ENCODE measurements around the gene TES. TPM values are rescaled to one million over a fixed set of nuclear protein-coding genes. Genes with fewer than 3 reads are reported as not detected.

The TES gene
- total RNA-seq, 2 donors from 2014 or later, result 18.0 to 23.3 TPM

DNA sequence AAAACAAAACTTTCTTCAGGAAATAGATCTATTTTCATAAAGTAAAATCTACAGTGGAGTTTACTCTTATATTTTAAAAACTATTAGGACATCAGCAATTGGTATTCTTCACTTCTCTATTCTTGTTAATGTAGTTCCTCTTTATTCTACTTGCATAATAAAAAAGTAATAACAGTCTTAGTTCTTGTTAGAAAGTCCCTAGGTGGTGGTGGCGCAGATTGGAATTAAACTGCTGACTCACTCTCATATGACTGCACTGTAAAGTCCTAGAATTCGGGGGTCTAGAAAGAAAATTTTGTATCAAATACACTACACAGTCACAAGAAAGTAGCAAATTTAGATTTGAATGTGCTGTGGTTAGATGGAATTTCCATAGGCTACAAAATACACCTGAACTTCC, 44.6 kb upstream of the TES start:
- TF ChIP-seq, protein P1, sequence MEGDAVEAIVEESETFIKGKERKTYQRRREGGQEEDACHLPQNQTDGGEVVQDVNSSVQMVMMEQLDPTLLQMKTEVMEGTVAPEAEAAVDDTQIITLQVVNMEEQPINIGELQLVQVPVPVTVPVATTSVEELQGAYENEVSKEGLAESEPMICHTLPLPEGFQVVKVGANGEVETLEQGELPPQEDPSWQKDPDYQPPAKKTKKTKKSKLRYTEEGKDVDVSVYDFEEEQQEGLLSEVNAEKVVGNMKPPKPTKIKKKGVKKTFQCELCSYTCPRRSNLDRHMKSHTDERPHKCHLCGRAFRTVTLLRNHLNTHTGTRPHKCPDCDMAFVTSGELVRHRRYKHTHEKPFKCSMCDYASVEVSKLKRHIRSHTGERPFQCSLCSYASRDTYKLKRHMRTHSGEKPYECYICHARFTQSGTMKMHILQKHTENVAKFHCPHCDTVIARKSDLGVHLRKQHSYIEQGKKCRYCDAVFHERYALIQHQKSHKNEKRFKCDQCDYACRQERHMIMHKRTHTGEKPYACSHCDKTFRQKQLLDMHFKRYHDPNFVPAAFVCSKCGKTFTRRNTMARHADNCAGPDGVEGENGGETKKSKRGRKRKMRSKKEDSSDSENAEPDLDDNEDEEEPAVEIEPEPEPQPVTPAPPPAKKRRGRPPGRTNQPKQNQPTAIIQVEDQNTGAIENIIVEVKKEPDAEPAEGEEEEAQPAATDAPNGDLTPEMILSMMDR (IDR thresholded peaks at IDR 0.05), result no peak
- H3K4me1 ChIP-seq, result no peaks in the 10 kb centered on the region
- no peaks in the 10 kb centered on the region for H3K36me3 ChIP-seq
- H3K27ac ChIP-seq, result no peak overlapping the region
- no peak overlapping the region for H3K4me3 ChIP-seq
- no peak for DNase-seq (ENCODE audit: low spot score)
- no peaks in the 10 kb centered on the region for H3K9me3 ChIP-seq
- no peaks in the 10 kb centered on the region for H3K27me3 ChIP-seq

DNA sequence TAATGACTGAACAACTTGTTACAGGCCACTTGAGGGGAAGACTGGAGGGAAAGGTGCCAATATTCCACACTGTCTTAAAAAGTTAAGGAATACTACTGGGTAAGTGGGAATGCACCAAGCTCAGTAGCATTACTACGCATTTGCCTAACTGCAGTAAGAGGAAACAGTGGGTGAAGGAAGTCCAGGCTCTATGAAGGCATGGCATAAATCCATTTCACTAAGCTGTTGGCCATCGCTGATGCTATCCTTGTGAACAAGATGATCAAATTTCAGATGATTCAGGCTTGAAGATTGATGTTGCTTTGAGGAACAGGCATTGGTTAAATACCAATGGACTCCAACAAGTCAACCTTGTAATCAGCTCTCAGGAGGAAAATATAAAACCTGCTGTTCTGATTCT, 44.2 kb upstream of the TES start:
- H3K9me3 ChIP-seq, result no peaks in the 10 kb centered on the region
- TF ChIP-seq, protein P1 (IDR thresholded peaks at IDR 0.05), result no peak
- H3K36me3 ChIP-seq, result no peaks in the 10 kb centered on the region
- H3K4me1 ChIP-seq, result no peaks in the 10 kb centered on the region
- no peaks in the 10 kb centered on the region for H3K27me3 ChIP-seq
- no peak overlapping the region for H3K4me3 ChIP-seq
- no peak for DNase-seq (ENCODE audit: low spot score)
- H3K27ac ChIP-seq, result no peak overlapping the region

DNA sequence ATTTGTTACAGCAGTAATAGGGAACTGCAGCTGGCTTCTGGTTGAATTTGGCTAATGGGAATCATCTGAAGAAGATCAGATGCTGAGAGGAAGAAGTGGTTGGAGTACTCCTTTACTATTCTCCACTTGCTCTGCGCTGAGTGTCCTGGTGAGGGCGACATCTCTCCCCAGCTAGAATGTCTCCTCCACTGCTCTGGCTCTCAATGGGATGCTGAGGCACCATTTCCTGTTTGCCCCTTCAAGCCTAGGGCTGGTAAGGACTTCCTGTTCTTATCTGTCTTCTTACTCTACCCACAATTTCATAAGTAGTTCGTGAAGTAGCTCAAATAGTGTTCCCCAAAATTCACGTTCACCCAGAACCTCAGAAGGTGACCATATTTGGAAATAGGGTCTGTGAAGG, 43.2 kb upstream of the TES start:
- Histone ChIP-seq H3K4me3 (no peak overlapping the region), H3K36me3 (no peaks in the 10 kb centered on the region), H3K27ac (no peak overlapping the region), H3K27me3 (no peaks in the 10 kb centered on the region), H3K9me3 (no peaks in the 10 kb centered on the region), H3K4me1 (no peaks in the 10 kb centered on the region)
- TF ChIP-seq, protein P1 (IDR thresholded peaks at IDR 0.05), result no peak
- DNase-seq (ENCODE audit: low spot score), result no peak

DNA sequence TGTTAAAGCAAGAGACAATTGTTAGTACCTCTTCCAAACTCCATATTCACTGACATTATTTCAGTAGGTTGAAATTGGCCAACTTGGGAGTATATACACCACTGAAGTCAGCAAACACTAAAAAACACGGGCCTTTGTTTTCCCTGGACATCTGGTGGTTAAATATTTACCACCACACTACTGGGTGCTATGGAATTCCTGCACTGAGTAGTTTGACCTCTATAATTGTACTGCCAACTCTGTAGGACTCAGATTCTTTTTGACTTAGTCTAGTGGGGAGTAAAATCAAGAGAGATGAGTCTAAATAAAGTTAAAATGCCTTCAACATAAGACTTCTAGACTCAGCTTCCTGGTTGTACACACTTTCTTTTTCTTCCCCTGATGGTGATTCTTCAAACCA, 41.3 kb upstream of the TES start:
- H3K9me3 ChIP-seq, result no peaks in the 10 kb centered on the region
- TF ChIP-seq, protein P1 (IDR thresholded peaks at IDR 0.05), result no peak
- no peak for DNase-seq (ENCODE audit: low spot score)
- no peaks in the 10 kb centered on the region for H3K36me3 ChIP-seq
- no peaks in the 10 kb centered on the region for H3K4me1 ChIP-seq
- no peaks in the 10 kb centered on the region for H3K27me3 ChIP-seq
- H3K27ac ChIP-seq, result no peak overlapping the region
- no peak overlapping the region for H3K4me3 ChIP-seq

DNA sequence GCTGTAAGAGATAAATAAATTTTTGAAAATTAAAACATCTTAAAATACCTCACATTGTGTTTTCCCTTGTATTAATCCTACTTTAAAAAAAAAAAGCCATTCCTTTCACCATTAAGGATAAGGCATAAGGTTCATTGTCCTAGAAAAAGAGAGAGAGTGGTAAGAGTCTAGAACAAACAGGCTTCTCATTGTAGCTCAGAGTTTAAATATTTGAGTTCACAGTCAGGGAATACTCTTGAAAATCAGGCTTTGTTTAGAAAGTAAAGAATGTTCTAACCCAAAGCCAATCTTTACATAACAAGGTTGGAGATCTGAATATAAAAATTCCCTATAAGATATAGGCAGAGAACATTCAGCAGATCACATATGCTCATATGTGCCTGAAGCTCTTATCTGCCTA, 40.2 kb upstream of the TES start:
- no peak for DNase-seq (ENCODE audit: low spot score)
- no peaks in the 10 kb centered on the region for H3K36me3 ChIP-seq
- H3K4me3 ChIP-seq, result no peak overlapping the region
- no peak overlapping the region for H3K27ac ChIP-seq
- no peaks in the 10 kb centered on the region for H3K9me3 ChIP-seq
- H3K4me1 ChIP-seq, result no peaks in the 10 kb centered on the region
- TF ChIP-seq, protein P1 (IDR thresholded peaks at IDR 0.05), result no peak
- no peaks in the 10 kb centered on the region for H3K27me3 ChIP-seq

DNA sequence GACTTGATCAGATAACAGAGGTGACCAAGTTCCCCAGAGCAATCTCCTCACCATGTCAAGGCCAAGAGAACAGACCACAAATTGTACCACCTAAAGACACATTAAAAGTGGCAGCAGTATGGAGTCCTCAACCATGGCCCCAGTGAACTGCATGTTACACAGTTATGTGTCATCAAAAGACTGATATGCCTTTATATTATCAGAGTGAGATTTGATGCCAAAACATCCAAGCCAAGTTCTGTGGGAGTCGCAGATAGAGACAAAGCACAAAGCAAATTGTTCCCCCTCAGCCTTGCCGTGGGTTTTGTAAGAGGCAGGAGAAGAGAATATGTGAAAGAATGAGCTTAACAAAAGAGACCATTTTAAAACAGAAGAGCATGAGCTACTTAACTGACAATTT, 39.2 kb upstream of the TES start:
- H3K36me3 ChIP-seq, result no peaks in the 10 kb centered on the region
- H3K9me3 ChIP-seq, result no peaks in the 10 kb centered on the region
- no peaks in the 10 kb centered on the region for H3K27me3 ChIP-seq
- H3K4me1 ChIP-seq, result no peaks in the 10 kb centered on the region
- TF ChIP-seq, protein P1 (IDR thresholded peaks at IDR 0.05), result no peak
- DNase-seq (ENCODE audit: low spot score), result no peak
- H3K4me3 ChIP-seq, result no peak overlapping the region
- no peak overlapping the region for H3K27ac ChIP-seq

Measured in right atrium auricular region (tissue), 2 donors.